ENCODE data around the gene RAB42.

- TF ChIP-seq, protein P1, sequence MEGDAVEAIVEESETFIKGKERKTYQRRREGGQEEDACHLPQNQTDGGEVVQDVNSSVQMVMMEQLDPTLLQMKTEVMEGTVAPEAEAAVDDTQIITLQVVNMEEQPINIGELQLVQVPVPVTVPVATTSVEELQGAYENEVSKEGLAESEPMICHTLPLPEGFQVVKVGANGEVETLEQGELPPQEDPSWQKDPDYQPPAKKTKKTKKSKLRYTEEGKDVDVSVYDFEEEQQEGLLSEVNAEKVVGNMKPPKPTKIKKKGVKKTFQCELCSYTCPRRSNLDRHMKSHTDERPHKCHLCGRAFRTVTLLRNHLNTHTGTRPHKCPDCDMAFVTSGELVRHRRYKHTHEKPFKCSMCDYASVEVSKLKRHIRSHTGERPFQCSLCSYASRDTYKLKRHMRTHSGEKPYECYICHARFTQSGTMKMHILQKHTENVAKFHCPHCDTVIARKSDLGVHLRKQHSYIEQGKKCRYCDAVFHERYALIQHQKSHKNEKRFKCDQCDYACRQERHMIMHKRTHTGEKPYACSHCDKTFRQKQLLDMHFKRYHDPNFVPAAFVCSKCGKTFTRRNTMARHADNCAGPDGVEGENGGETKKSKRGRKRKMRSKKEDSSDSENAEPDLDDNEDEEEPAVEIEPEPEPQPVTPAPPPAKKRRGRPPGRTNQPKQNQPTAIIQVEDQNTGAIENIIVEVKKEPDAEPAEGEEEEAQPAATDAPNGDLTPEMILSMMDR (IDR thresholded peaks at IDR 0.05): no peak
- TF ChIP-seq POLR2A (IDR thresholded peaks at IDR 0.05): no peak
These were observed 13.3 kb upstream of the RAB42 start for GRCh38 chr1:28578696-28579218.

Measured in esophagus squamous epithelium (tissue), 4 donors.